SHP77 treated with DMSO at 0.1 percent for 48 hours (cell line): ENCODE data around the gene TTC34.
"Not testable (repeated sequence)": the region's sequence is repeated elsewhere in the genome, so short reads cannot be mapped to it uniquely, and the experiment has no call there.

Source experiments
- DNase-seq: peaks from one replicate; lab custom pipeline; 2025; lab: John Stamatoyannopoulos, UW

Gene TTC34

GRCh38 chr1:2676726-2677125 is 124.8 kb downstream of the TTC34 start:
- not testable (repeated sequence) for DNase-seq

GRCh38 chr1:2671656-2672055 is 129.8 kb downstream of the TTC34 start:
- not testable (repeated sequence) for DNase-seq

GRCh38 chr1:2659806-2660205 is 141.7 kb downstream of the TTC34 start:
- DNase-seq: not testable (repeated sequence)

GRCh38 chr1:2657909-2658308 is 143.6 kb downstream of the TTC34 start:
- not testable (repeated sequence) for DNase-seq

- DNase-seq: not testable (repeated sequence)
These were observed 144.4 kb downstream of the TTC34 start for GRCh38 chr1:2657124-2657523.

- not testable (repeated sequence) for DNase-seq
These were observed 145.7 kb downstream of the TTC34 start for GRCh38 chr1:2655598-2656434.

GRCh38 chr1:2654443-2654948 is 147.0 kb downstream of the TTC34 start:
- DNase-seq: not testable (repeated sequence)

- not testable (repeated sequence) for DNase-seq
These were observed 147.6 kb downstream of the TTC34 start for GRCh38 chr1:2653741-2654442.

- DNase-seq: not testable (repeated sequence)
These were observed 148.4 kb downstream of the TTC34 start for GRCh38 chr1:2652926-2653571.

- not testable (repeated sequence) for DNase-seq
These were observed 149.2 kb downstream of the TTC34 start for GRCh38 chr1:2652152-2652925.

GRCh38 chr1:2650967-2651645 is 150.4 kb downstream of the TTC34 start:
- no peak for DNase-seq

GRCh38 chr1:2646837-2647236 is 154.7 kb downstream of the TTC34 start:
- no peak for DNase-seq

- DNase-seq: no peak
These were observed 155.7 kb downstream of the TTC34 start for GRCh38 chr1:2645776-2646175.

- DNase-seq: no peak
These were observed 156.3 kb downstream of the TTC34 start for GRCh38 chr1:2645143-2645542.

GRCh38 chr1:2644591-2645101 is 156.8 kb downstream of the TTC34 start:
- DNase-seq: no peak

- DNase-seq: no peak
These were observed 157.3 kb downstream of the TTC34 start for GRCh38 chr1:2644171-2644570.

GRCh38 chr1:2643414-2644077 is 157.9 kb downstream of the TTC34 start:
- DNase-seq: no peak

GRCh38 chr1:2642560-2643413 is 158.7 kb downstream of the TTC34 start:
- DNase-seq: peak; percentile 74

- no peak for DNase-seq
These were observed 159.3 kb downstream of the TTC34 start for GRCh38 chr1:2642131-2642559.
